Measurements from ENCODE around the gene PLEKHA7. TPM values are rescaled to one million over a fixed set of nuclear protein-coding genes. Genes with fewer than 3 reads are reported as not detected.

Gene PLEKHA7
- total and polyA plus RNA-seq, 5 donors: 16.2 to 44.6 (median 33.8) TPM

- H3K9me3 ChIP-seq (ENCODE audit: control insufficient read depth, low read length): no peaks in the 10 kb centered on the region
- H3K4me1 ChIP-seq (ENCODE audit: control insufficient read depth, insufficient read depth, low read length): peaks cover 20% of the 10 kb centered on the region
- no peak for ATAC-seq
- 78% methylated on average over 3 of the region's 3 CpGs for WGBS
- no peak for DNase-seq
- no peaks in the 10 kb centered on the region for H3K27me3 ChIP-seq (ENCODE audit: control insufficient read depth, insufficient read depth)
- no peak overlapping the region for H3K4me3 ChIP-seq (ENCODE audit: low read length)
- intact Hi-C loops (cut with DNase I): loop anchor here in 1 of 4 donors (5.0 kb wide), 1 partner anchor 89 kb away; no protein-coding TSS in a partner anchor
- peak overlapping the region; percentile 16 for H3K27ac ChIP-seq (ENCODE audit: low read length)
These were observed 221.2 kb downstream of the PLEKHA7 start for GRCh38 chr11:16793009-16793408.

GRCh38 chr11:16792426-16792825 lies 221.8 kb downstream of the PLEKHA7 start:
- ATAC-seq (no peak), DNase-seq (no peak)
- H3K4me1 ChIP-seq (ENCODE audit: control insufficient read depth, insufficient read depth, low read length): peaks cover 20% of the 10 kb centered on the region
- H3K4me3 ChIP-seq (ENCODE audit: low read length): no peak overlapping the region
- intact Hi-C loops (cut with DNase I): loop anchor here in 1 of 4 donors (5.0 kb wide), 1 partner anchor 90 kb away; no protein-coding TSS in a partner anchor
- H3K9me3 ChIP-seq (ENCODE audit: control insufficient read depth, low read length): no peaks in the 10 kb centered on the region
- no peaks in the 10 kb centered on the region for H3K27me3 ChIP-seq (ENCODE audit: control insufficient read depth, insufficient read depth)
- no peak overlapping the region for H3K27ac ChIP-seq (ENCODE audit: low read length)

GRCh38 chr11:16791191-16791961 lies 222.8 kb downstream of the PLEKHA7 start:
- Histone ChIP-seq H3K9me3 (ENCODE audit: control insufficient read depth, low read length) (no peaks in the 10 kb centered on the region), H3K27ac (ENCODE audit: low read length) (peak overlapping the region; percentile 55), H3K27me3 (ENCODE audit: control insufficient read depth, insufficient read depth) (no peaks in the 10 kb centered on the region), H3K4me3 (ENCODE audit: low read length) (no peak overlapping the region), H3K4me1 (ENCODE audit: control insufficient read depth, insufficient read depth, low read length) (peaks cover 24% of the 10 kb centered on the region)
- peak; percentile 74 to 79 for ATAC-seq
- peak in 1 of 3 donors; percentile 53 for DNase-seq
- intact Hi-C loops (cut with DNase I): loop anchor here in 1 of 4 donors (5.0 kb wide), 1 partner anchor 91 kb away; no protein-coding TSS in a partner anchor
- WGBS: 49% methylated on average over 13 of the region's 13 CpGs

GRCh38 chr11:16790486-16791190 lies 223.6 kb downstream of the PLEKHA7 start:
- DNase-seq (no peak), ATAC-seq (no peak)
- no peaks in the 10 kb centered on the region for H3K9me3 ChIP-seq (ENCODE audit: control insufficient read depth, low read length)
- no peak overlapping the region for H3K4me3 ChIP-seq (ENCODE audit: low read length)
- no peak overlapping the region for H3K27ac ChIP-seq (ENCODE audit: low read length)
- H3K4me1 ChIP-seq (ENCODE audit: control insufficient read depth, insufficient read depth, low read length): peaks cover 29% of the 10 kb centered on the region
- intact Hi-C loops (cut with DNase I): loop anchor here in 1 of 4 donors (5.0 kb wide), 1 partner anchor 92 kb away; no protein-coding TSS in a partner anchor
- H3K27me3 ChIP-seq (ENCODE audit: control insufficient read depth, insufficient read depth): no peaks in the 10 kb centered on the region
- 81% methylated on average over 16 of the region's 16 CpGs for whole genome bisulfite sequencing

DNA sequence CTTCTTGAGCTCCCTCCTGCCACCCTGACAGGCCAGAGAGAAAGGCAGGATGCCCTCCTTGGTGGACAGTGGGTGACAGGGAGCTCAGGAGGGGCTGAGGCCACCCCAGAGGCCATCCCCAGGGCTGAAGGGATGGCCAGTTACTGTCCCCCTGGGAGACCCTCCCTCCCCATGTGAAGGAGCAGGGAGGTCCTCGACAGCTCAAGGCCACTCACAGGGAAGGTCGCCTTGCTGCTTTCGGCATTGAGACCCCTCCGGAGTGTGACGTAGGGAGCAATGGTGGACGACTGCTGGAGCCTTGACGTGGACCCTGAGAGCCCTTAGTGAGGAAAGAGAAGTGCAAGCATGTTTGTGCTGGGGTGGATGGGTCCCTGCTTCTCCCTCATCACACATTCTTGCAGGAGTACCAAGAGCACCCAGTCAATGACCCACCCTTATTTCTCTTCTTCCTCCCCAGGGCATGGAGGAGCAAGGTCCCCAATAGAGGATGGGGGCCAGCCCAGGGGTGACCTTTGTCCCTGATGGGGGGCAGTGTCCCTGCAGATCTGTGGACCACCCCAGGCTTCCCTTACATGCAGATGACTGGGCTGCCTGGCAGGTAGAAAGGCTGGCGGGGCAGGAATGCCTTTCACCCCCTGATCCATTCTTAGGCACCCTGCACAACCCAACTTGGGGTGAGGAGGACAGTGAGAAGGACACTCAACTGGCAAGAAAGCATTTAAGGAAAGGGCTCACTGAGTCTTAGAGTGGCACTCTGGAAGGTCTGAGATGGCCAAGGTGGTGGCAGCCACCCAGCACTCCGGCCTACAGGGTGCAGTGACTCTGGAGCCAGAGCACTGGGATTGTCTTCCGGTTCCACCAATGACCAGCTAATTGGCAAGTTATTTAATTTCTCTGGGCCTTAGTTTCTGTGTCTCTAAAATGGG lies 224.4 kb downstream of the PLEKHA7 start:
- H3K27ac ChIP-seq (ENCODE audit: low read length): no peak overlapping the region
- ATAC-seq: no peak

GRCh38 chr11:16789063-16789420 lies 225.2 kb downstream of the PLEKHA7 start:
- ATAC-seq (no peak), DNase-seq (no peak)
- Histone ChIP-seq H3K27ac (ENCODE audit: low read length) (peak overlapping the region; percentile 24), H3K9me3 (ENCODE audit: control insufficient read depth, low read length) (no peaks in the 10 kb centered on the region), H3K4me3 (ENCODE audit: low read length) (no peak overlapping the region), H3K4me1 (ENCODE audit: control insufficient read depth, insufficient read depth, low read length) (peaks cover 36% of the 10 kb centered on the region), H3K27me3 (ENCODE audit: control insufficient read depth, insufficient read depth) (no peaks in the 10 kb centered on the region)
- WGBS: 72% methylated on average over 13 of the region's 13 CpGs
- intact Hi-C loops (cut with DNase I): loop anchor here in 3 of 4 donors (2.0 to 10.0 kb wide), 7 partner anchors 93 to 276 kb away; partner anchors contain the start of gene PLEKHA7 (in 1 of the 3)

More for the DNA sequence above, 224.4 kb downstream of the PLEKHA7 start:
- H3K27me3 ChIP-seq (ENCODE audit: control insufficient read depth, insufficient read depth): no peaks in the 10 kb centered on the region
- H3K4me3 ChIP-seq (ENCODE audit: low read length): no peak overlapping the region
- peaks cover 35% of the 10 kb centered on the region for H3K4me1 ChIP-seq (ENCODE audit: control insufficient read depth, insufficient read depth, low read length)
- no peaks in the 10 kb centered on the region for H3K9me3 ChIP-seq (ENCODE audit: control insufficient read depth, low read length)
- WGBS: 88% methylated on average over 10 of the region's 10 CpGs
- no peak for DNase-seq
- intact Hi-C loops (cut with DNase I): loop anchor here in 3 of 4 donors (2.0 to 10.0 kb wide), 7 partner anchors 92 to 275 kb away; partner anchors contain the start of gene PLEKHA7 (in 1 of the 3)

DNA sequence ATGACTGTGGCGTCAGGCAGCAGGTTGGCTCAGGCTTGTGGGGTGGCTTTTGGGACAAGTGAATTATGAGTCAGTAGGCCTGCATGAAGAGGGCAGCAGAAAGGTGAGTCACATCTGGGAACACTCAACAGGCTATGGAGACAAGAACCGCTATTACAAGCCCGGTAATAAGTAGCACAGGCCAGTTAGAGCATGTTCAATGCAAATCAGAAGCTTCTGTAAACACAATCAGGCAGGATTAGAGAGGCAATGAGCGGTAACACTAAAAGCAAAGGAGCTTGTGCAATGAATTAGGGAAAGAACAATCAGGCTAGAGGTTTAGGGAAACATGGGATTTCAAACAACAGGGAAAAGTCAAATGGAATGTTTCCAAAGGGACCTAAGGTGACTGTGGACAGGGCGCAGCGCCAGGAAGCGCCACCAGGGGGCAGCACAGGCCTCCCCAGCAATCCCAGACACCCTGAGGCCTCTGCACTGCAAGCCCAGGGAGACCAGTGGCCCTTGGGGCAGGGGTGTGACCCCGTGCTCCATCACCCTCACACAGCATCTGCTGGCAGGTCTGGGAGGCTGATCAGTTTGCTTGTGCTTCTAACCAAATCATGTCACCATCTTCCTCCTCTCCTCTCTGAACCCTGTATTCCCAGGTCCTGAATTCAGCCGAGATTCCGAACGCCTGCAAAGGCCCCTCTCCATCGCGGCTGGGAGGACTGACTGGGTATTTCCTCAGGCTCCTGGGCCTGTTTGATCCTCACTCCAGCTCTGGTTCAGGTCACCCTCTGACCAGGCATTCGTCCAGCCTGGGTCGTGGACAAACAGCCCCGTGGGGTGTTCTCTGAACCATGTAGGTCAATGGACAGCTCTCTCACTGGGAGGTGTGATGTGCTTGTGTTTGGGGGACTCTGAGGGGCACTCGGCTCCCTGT lies 225.8 kb downstream of the PLEKHA7 start:
- intact Hi-C loops (cut with DNase I): loop anchor here in 3 of 4 donors (2.0 to 10.0 kb wide), 7 partner anchors 94 to 276 kb away; partner anchors contain the start of gene PLEKHA7 (in 1 of the 3)
- Histone ChIP-seq H3K4me3 (ENCODE audit: low read length) (no peak overlapping the region), H3K27me3 (ENCODE audit: control insufficient read depth, insufficient read depth) (no peaks in the 10 kb centered on the region), H3K9me3 (ENCODE audit: control insufficient read depth, low read length) (no peaks in the 10 kb centered on the region), H3K27ac (ENCODE audit: low read length) (peak overlapping the region; percentile 26), H3K4me1 (ENCODE audit: control insufficient read depth, insufficient read depth, low read length) (peaks cover 36% of the 10 kb centered on the region)
- DNase-seq (peak; percentile 68 to 89 (median 87)), ATAC-seq (peak; percentile 49 to 52)
- 54% methylated on average over 17 of the region's 17 CpGs for WGBS

DNA sequence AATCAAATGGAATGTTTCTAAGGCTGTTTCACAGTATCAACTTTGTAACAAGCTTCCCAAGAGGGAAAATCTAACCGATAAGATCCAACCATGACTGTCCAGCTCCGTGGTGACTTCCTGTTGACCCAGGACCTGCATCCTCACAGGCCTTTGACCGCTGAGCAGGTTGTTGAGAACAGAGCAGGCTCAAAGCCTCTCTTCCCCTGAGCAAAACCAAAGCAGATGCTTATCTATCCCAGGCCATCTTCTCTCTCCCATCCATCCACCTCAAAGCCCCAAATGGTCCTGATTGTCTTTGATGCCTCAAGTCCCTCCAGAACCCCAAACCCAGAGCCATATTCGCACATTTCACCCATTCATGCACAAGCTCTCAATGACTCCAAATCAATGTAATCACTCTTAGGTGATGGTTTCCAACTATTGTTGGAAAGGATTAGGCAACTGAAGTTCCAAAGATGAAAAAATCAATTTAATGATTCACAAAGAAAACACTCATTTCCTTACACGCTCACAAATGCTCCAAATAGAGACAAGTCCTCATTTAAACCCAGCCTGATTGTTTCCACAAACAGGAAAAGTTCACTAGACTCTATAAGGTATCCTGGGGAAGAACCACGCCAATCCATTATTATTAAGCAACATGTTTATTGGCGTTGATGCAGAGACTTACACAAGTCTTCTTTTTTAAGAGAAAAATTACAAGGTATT lies 227.0 kb downstream of the PLEKHA7 start:
- Histone ChIP-seq H3K4me1 (ENCODE audit: control insufficient read depth, insufficient read depth, low read length) (peaks cover 31% of the 10 kb centered on the region), H3K27ac (ENCODE audit: low read length) (no peak overlapping the region), H3K27me3 (ENCODE audit: control insufficient read depth, insufficient read depth) (no peaks in the 10 kb centered on the region), H3K9me3 (ENCODE audit: control insufficient read depth, low read length) (no peaks in the 10 kb centered on the region), H3K4me3 (ENCODE audit: low read length) (no peak overlapping the region)
- intact Hi-C loops (cut with DNase I): loop anchor here in 3 of 4 donors (5.0 to 10.0 kb wide), 6 partner anchors 95 to 278 kb away; partner anchors contain the start of gene PLEKHA7 (in 1 of the 3)
- ATAC-seq (no peak), DNase-seq (no peak)
- WGBS: 60% methylated on average over 7 of the region's 7 CpGs

GRCh38 chr11:16786131-16786530 lies 228.1 kb downstream of the PLEKHA7 start:
- Histone ChIP-seq H3K27ac (ENCODE audit: low read length) (no peak overlapping the region), H3K27me3 (ENCODE audit: control insufficient read depth, insufficient read depth) (no peaks in the 10 kb centered on the region), H3K4me3 (ENCODE audit: low read length) (no peak overlapping the region), H3K9me3 (ENCODE audit: control insufficient read depth, low read length) (no peaks in the 10 kb centered on the region), H3K4me1 (ENCODE audit: control insufficient read depth, insufficient read depth, low read length) (peaks cover 26% of the 10 kb centered on the region)
- ATAC-seq (no peak), DNase-seq (no peak)
- 69% methylated on average over 6 of the region's 6 CpGs for WGBS
- intact Hi-C loops (cut with DNase I): loop anchor here in 3 of 4 donors (5.0 to 10.0 kb wide), 6 partner anchors 96 to 279 kb away; partner anchors contain the start of gene PLEKHA7 (in 1 of the 3)

All from right cardiac atrium (tissue), 5 donors.